Renal pelvis (tissue), 4 donors: ENCODE measurements around the gene ELAVL4. TPM values are rescaled to one million over a fixed set of nuclear protein-coding genes. Genes with fewer than 3 reads are reported as not detected.
"Not testable (repeated sequence)": the region's sequence is repeated elsewhere in the genome, so short reads cannot be mapped to it uniquely, and the experiment has no call there.

Experiments
- DNase-seq: peaks from one replicate; pipeline ENCODE4 v3.0.0-alpha.2; 2013
- polyA plus RNA-seq, 3 donors: library from polyadenylated mRNA; unstranded; fragments of 120-200 nt; gene quantifications; one replicate each; pipeline ENCODE4 v1.2.1, GENCODE V29; 2013; ENCODE audit not compliant: insufficient read length in 3 of 3

ELAVL4 gene
- polyA plus RNA-seq, 3 donors: 1.4 to 4.4 (median 3.9) TPM

DNA sequence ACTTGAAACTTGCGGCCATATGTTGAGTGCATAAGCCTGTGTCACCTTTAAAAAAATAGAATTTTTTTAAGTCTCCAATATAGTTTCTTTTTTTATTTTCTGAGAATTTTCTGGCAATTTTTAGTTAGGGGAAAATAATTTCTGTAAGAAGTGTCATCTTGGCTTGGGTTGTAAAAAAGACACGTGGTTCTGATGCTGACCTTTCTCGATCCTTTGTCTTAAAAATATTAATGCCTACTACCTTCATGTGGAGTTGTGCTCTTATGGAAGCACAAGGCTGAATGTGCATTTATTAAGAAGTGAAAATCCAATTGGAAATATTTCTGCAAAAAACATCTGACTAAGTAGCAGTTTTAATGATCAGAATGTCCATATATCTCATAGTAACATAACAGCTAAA, 3.5 kb downstream of the ELAVL4 start:
- no peak for DNase-seq

DNA sequence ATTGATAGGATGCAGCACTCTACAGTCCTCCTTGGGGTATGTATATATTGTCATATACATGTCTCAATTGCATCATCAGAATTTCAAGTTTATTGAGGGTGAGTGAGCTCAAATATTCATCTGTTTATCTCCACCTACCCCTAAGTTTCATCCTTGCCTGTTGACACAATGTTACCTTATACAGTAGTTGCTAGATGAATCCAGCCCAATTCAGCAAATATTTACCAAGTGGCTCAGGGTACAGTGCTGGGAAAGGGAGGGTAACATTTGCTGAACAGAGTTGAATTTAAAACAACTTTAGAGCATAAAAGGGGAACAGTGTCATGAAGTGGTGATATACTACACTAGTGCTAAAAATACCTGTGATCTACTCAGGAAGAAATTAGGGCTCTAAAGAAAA, 14.4 kb downstream of the ELAVL4 start:
- no peak for DNase-seq

DNA sequence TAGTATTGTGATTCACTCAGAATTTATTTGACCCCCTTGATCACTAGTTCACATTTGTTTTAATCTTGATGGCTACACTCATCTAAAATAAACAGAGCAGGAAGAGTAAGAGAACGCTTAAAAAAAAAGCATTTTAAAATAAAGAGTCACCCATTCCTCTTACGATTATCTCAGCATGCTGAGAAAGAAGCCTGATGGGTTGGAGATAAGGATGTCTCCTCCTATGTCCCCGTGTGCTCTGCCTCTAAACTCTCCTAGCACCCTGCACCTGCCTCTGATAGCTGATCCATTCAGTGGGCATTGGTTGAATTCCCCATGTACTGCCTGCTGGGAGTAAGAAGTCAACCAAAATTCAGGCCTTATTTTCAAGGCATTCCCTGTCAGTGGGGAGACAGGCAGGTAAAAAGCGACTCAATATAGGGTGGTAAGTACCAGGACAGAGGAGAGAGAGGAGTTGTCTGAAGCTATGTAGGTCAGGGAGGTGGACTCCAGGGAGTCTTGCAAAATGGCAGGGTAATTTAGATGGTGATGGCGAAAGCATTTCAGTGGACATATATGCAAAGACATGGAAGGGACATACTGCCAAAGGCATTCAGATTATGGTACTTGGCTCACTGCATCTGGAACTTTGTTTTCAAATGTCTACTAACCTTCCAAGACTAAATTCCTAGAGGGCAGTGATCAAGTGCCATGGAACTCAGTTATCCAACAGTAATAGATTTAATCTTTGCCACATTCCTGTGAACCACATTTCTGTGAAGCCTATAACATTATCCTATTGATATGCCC, 18.4 kb downstream of the ELAVL4 start:
- DNase-seq: no peak

DNA sequence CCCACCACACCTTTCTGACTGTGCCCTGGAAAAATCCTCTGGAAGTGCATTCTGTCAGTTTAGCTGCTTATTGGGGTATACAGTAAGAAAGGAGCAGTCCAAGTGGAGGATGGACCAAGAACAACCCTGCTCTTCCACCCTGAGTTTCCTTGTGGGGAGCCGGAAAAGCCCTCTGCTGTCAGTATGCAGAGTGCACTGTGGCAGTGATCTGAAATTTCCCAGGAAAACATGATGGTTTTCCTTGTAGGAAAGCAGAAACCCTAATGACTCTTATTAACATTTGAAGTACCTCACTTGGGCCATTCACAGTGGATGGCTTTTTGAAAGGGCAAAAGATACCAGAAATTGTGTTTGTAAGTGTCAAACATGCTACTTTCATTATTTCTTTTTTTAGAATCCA, 20.5 kb downstream of the ELAVL4 start:
- DNase-seq: no peak

DNA sequence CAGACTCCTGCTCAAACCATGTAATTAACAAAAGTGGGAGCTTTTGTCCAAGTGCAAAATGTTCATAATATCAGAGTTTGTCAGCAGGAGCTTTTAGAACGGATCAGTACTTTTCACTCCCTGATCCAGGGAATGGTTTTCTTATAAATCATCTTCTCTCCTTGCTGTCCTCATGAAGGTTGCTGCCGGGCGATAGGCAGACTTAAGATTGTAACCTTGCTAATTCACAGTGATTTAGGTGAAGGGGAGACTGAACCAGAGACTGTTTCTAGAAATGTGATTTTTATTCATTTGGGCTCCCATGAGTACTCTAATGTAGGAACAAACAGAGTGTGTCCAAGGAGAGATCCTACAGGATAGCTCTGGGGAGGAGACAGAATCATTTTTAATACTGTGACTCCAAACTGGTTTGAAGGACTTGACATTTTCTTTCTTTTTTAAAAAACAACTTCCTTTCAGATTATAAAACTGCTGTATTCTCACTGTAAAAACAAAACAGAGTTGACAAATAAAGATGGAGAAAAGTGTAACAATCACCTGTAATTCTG, 23.7 kb downstream of the ELAVL4 start:
- DNase-seq: no peak

DNA sequence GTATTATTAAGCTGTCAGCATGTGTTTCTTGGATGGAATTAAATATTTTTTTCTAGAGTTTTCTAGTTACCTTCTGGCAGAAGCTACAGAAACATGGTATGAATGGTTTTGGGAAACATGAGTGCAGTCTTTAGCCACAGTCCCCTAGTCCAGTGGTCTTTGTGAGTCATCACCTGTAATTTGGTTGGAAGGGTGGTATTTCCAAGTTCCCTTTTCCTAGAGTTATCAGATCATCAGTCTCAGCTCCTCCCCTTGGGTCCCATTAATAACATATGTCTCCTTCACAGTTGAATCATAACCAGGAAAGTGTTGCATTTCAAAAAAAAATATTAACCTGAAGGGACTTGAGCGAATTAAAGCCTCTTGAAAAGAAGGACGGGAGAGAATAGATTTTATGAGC, 27.0 kb downstream of the ELAVL4 start:
- no peak for DNase-seq

DNA sequence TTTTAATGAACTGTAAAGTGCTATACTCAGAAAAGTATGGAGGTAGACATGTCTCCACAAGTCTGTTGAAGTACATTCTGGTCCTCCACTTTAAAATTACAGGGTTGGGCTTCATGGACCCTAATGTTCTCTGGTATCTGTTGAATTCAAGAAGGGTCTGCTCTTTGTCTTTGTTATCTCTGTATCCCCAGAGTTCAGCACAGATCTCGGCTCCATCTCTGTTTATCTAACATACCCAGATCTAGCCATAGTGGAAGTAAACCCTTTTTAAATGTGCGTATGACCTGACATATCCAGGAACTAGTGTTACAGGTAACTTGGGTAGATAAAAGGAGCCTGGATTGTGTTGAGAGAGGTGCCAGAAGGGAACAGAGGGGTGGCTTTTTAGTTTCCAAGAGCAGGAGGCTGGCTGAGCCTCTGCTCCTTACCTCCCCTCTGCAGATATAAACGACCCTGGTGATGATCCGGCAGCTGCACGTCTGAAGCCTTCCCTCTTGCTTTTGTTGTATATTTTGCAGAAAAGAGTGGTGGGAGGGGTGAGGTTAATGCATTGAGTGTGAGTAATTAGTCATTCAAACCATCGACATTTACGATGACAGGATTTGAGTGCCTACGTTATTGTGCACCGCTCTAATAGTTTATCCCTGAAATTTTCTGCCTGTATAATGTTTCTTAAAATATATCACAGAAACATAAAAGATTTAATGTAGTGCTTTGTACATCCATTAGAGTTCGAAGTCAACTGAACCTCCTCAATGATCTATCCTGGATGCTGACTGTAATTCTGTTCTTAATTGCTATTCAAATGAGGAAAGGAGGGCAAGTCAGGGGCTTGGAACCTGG, 30.8 kb downstream of the ELAVL4 start:
- DNase-seq: no peak

DNA sequence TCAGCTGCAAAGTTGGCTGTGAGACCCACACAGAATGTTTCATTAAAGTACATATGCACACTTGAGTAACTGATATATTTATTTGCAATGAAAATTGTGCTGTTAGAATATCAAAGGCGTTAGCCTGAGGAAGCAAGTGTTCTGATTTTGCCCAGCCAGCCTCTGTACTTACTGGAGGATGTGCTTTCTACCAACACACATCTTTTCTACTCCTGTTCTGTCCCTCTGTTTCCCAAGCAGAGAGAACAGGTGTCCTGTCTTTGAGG, 31.4 kb downstream of the ELAVL4 start:
- DNase-seq: no peak

DNA sequence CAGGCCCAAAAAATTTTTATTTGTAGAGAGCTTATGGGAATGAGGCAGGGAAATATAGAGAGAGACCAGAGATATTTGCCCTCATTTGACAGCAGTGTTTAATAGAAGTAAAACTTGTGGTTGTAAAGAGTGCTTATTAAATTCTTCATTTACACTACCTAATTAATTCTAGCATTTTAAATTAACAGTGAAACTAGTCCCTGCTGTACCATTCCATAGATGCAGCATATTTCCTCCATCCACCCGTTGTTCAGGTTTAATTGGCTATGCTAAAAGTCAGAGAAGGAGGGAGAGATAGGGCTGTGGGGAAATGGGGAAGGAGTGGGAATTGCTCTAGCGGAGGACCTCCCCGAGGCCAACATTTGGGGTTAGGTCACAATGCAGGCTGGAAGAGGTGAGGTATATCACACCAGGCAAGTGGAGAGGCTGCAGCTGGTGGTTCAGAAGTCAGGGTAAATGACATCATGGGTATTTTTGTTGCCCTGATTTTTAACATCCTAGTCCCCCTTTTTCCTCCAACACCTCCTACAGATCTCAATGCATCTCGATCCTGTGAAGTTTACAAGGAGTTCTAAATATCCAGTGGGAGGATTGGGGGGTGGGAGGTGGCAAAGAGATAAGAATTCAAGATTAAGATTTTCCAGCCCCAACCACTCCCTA, 38.6 kb downstream of the ELAVL4 start:
- DNase-seq: no peak

DNA sequence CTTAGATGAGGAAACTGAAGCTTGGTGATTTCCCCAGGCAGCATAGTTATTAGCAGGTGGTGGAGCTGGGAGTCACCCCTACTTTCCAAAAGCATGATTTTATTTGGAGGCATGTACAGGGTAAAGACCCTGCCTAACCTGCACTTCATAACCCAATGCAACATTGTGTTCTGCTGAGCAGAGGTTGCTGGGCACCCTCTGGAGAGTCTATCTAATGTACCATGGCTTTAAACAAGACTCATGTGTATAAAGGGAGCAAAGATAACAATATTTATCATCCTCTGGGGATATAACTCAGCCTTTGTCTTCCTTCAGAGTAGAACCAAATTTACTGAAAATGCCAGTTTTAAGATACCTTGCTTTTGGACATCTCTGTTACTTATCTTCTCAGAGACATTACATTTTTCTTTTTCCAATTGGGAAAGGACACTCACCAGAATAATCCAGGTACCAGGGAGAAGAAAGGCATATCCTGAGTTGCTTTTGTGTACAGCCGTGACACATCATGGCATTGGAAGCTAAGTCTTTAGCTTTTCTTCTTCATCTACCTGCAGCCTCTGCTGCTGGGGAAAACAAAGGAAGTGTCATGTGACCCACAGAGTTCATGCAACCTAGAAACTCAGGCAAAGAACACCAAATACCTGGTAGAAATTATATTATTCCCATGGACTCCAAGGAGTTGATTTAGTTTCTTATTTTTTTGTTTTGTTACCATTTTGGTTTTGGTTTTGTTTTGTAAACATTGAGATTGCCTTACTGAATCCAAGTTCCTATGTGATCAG, 39.6 kb downstream of the ELAVL4 start:
- no peak for DNase-seq

DNA sequence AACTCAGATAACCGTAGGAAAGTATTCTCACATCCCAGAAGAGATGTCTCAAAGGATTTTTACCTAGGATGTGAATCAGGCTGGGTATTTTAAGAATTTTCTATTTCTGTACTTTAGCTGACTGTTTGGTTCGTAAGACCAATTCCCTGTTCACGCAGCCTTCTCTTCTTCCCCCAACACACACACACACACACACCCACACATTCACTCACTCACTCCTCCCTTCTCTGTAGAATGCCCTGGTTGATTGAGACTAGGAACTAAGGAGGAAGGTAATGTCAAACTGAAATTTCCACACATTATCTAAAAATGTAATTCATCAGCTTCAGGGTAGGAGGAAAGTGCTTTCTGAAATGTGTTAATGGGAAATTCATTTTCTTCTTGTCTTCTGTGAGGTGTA, 43.5 kb downstream of the ELAVL4 start:
- no peak for DNase-seq

DNA sequence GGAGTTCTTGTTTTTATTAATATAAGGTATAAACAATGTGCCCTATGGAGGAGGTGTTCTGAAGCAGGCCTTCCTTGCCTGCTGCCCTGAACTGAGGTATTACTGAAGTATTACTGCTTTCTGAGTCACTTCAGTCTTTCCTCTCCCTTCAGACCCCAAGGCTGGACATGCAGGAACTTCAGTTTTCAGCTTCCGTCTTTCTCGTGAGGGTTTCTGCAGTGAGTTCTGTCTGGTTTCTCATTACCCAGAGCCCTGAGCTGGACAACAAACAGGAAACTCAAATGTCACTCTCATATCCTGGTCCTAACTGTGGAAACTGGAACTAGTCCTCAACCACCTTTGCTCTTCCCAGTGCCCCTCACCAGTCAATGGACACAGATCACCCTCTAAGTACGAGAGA, 46.8 kb downstream of the ELAVL4 start:
- DNase-seq: no peak

DNA sequence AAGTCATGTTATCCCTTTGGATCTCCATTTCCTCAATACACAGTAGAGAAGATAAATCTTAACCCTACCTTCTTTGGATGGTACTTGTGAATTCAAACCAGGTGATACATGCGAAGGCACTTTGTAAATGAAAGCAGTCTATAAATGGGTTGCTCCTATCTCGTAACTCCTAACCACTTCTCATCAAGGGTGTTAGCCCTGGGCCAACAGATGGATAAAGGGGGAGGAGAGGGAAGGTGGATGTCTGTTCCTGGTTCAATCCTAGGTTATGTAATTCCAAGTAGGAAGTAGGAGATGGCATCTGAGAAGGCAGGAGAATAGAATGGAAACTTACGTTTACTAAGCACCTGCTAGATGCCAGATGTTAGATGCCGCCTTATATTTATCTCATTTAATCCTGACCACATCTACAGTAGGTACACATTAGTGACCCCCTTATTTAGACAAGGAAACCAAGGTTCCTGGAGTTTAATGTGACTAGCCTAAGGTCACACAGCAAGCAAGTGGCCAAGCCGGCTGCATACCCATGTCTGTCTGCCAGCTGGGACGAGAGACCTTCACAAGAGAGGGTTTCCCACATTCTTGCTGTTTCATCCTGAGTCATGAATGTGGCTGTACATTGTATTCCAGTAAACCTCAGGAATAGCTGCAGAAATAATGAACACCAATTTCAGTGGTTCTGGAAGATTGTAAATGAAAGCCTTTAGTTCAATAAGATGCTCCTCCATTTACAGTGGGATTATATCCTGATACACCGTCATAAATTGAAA, 47.7 kb downstream of the ELAVL4 start:
- no peak for DNase-seq

DNA sequence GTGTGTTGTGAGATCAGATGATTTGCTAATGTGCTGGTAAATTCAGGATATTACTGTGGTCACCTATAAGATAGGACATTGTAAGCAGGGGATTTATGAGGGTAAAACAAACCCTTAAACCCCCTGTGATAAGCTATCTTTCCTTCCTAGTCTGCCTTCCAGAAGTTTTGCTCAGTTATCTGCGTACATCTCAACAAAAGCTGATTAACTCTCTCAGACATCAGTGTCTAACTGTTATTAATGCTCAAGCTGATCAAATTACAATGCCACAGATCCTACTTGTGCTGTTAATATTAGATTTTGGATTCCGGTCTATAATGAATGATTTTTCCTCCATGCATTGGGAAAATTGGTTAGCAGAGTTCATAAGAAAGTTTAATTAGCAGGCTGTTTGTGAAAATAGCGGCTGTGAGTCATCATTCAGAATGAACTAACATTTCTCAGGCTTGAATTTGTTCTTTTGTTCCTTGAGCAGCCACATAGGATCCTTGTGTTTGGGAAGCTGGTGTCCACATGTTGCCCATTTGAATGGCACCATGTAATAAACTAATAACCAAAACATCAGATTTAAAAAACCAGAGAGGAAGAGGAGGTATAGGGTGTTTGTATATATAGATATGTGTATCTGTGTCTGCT, 48.7 kb downstream of the ELAVL4 start:
- no peak for DNase-seq

DNA sequence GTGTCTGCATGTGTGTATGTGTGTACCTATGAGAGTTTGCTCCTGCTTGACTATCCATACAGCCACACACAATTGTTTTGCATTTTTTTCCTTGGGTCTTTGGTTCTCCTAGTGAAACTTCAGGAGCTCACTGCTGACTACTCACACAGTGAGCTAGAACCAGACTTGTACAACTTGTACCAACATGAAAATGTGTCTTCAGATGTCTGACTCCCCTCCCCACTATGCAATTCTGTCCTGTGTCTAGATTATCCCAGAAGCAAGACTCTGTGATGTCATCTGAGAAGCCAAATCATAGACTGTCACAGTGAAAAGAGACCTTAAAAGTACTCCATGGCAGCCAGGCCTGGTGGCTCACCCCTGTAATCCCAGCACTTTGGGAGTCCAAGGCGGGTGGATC, 49.7 kb downstream of the ELAVL4 start:
- no peak for DNase-seq

DNA sequence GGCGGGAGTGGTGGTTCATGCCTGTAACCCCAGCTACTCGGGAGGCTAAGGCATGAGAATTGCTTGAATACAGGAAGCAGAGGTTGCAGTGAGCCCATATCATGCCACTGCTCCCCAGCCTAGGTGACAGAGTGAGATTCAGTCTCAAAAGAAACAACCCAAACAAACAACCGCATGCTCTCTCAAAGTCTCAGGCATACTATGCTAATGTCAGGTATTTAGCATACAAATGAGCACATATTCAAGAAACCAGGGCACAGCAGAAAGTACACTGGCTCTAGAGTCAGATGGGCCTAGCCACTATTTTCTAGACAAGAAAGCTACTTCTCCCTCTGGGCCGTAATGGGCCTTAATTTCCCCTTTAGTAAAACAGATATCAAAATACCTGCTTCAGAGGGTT, 55.0 kb downstream of the ELAVL4 start:
- DNase-seq: no peak

DNA sequence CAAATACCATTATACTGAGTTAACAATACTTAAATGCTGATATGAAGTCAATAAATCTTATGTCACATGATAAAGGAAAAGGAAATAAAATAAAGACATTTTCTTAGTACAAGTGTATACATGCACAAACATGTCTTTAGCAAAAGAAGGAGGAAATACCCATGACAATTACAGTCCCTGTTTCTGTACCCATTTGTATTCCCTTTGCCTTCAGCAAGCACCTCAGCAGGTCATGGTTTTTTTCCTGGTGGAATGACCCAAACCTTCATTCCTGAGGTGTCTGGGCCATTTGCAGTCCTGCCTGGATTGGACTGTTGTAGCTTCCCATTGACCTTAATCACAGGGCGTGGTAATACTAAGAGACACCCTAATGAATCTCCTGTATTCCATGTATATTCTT, 57.6 kb downstream of the ELAVL4 start:
- not testable (repeated sequence) for DNase-seq

DNA sequence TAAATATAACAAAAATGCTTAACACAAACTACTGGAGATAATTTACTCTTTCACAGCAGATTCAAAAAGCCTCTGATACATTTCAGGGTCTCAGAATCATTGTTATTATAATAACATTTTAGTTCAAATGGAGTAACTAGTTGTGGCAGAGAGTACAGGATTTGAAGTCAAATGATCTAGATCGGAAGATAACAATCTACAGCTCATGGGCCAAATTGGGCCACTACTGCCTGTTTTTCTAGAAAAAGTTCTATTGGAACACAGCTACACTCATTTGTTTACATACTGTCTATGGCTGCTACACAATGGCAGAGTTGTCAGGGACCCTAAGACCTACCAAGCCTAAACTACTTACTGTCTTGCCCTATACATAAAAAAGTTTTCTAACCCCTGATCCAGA, 63.6 kb downstream of the ELAVL4 start:
- no peak for DNase-seq

DNA sequence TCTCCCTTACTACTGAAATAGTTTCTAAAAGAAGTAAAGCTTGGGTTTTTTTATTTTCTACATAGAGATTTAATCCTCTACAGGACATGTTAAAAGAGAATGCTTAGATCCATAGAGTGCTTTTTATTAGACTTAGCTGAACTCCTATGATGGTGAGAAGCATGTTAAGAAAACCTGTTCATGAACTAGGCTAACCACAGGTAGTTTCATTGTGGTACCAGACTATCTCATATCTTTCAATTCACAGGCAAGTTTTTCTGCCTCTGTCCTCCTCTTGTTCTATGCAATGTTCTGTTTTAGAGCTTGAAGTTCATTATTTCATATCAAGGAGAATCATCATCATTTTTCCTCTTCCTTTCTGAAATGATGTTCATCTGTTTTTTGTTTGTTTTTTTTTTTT, 65.4 kb downstream of the ELAVL4 start:
- DNase-seq: no peak

DNA sequence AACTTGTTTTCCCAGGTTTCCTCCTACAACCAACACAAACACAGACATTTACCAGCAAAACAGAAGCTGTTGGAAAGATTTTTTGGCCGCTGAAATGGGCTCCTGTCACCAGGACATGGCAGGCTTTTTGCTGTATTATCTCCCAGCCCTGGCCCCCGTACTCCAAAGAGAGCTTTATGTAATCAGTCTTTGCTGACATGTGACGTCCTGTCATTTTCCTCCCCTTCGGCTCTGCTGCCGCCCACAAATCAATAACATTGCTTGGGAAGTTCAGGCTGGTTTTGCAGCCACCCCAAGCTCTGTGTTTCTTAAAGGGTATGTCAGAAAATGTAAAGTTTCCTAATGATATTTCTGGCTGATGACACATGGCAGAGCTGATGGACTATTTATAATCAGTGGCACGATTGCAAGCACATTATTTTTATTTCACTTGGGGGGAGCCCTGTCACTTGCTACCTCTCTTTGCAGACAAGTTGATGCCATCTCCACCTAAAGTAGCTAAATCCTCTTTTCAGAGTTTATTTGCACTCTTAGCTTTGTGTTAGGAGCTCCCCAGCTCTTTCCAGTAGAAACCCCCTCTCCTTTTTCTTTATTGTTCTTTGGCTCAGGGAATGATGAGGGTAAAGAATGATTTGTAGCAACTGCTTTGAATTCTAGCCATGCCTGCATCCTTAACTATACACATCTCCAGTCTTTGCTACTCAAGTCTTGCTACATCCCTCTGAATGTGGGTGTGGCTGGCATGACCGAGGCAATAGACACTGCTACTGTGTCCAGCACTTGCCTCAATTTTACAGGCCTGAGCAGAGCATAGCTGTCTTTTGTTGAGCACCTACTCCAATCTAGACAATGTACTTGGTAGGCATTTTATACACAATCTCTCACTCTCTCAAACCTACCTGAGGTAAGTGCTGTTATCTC, 67.3 kb downstream of the ELAVL4 start:
- DNase-seq: no peak
